Endothelial cell of umbilical vein (primary cell): ENCODE measurements around the gene DNAH6. TPM values are rescaled to one million over a fixed set of nuclear protein-coding genes. Genes with fewer than 3 reads are reported as not detected.

Experiments
- BruUV-seq: library from RNA; stranded (reverse); fragments of 400-500 nt; replicated peaks from 2 replicates; lab custom pipeline; 2021; lab: Mats Ljungman, UMichigan
- CTCF ChIA-PET: fragments of 300-600, 350-600 bp; sonication (Branson Sonifier 250); formaldehyde crosslinking; loops from one replicate; lab custom pipeline; 2021; ENCODE audit warnings: antibody characterized with exemption, inconsistent platforms; lab: Charles Lee
- POLR2A ChIA-PET: fragments of 300-600, 350-600 bp; sonication (Branson Sonifier 250); formaldehyde crosslinking; loops from one replicate; lab custom pipeline; 2021; ENCODE audit warnings: antibody characterized with exemption, inconsistent platforms; lab: Charles Lee
- DNase-seq: peaks from one replicate; pipeline ENCODE4 v3.0.0-alpha.2; 2011; ENCODE audit warnings: low read depth, low spot score
- FAIRE-seq: peaks from 2 replicates; lab custom pipeline; 2011; peaks lifted over from hg19 to GRCh38; lab: Jason Lieb, UNC
- H2AFZ ChIP-seq: 2 replicates; pipeline ENCODE4 v1.6.0; 2012; ENCODE audit warnings: low read depth, low read length, control low read depth, inconsistent platforms
- H3K27ac ChIP-seq: 2 replicates; pipeline ENCODE4 v1.5.1; 2011; ENCODE audit warnings: low read depth, mild to moderate bottlenecking, control low read depth, low read length, moderate library complexity; ENCODE audit not compliant: insufficient read depth
- H3K27me3 ChIP-seq, 2 experiments: 2 replicates each; pipeline versions ENCODE4 v1.6.0 to v1.6.1; 2011; ENCODE audit warnings: low read length in 2 of 2, mixed read lengths in 1 of 2; ENCODE audit not compliant: control insufficient read depth in 2 of 2, insufficient read depth in 2 of 2
- H3K36me3 ChIP-seq, 2 experiments: 2 replicates in 1 of 2; 3 replicates in 1 of 2; pipeline ENCODE4 v1.5.1; 2011; ENCODE audit warnings: low read length in 2 of 2, mild to moderate bottlenecking in 1 of 2, moderate library complexity in 1 of 2; ENCODE audit not compliant: control insufficient read depth in 2 of 2, insufficient read depth in 2 of 2; ENCODE audit errors: extremely low read depth in 1 of 2
- H3K4me1 ChIP-seq: 3 replicates; pipeline ENCODE4 v1.5.1; 2011; ENCODE audit warnings: mild to moderate bottlenecking, low read length; ENCODE audit not compliant: control insufficient read depth, insufficient read depth; ENCODE audit errors: extremely low read depth
- H3K4me2 ChIP-seq: 2 replicates; pipeline ENCODE4 v1.6.1; 2011; ENCODE audit warnings: low read length, control low read depth, mixed read lengths; ENCODE audit not compliant: insufficient read depth
- H3K4me3 ChIP-seq, 3 experiments: fragments of 200-600 bp in 1 of 3; sonication (generic), shearing (Covaris generic) in 1 of 3; replicated peaks in 1 of 3; 2 replicates each; pipeline ENCODE4 v1.5.1; 2011 to 2016; ENCODE audit warnings: control low read depth in 3 of 3, low read length in 3 of 3, mild to moderate bottlenecking in 2 of 3, inconsistent platforms in 1 of 3, low read depth in 1 of 3, moderate library complexity in 1 of 3; ENCODE audit not compliant: insufficient read depth in 1 of 3
- H3K79me2 ChIP-seq: 2 replicates; pipeline ENCODE4 v1.6.0; 2012; ENCODE audit warnings: low read length, inconsistent platforms; ENCODE audit not compliant: control insufficient read depth, insufficient read depth
- H3K9ac ChIP-seq: replicated peaks from 2 replicates; pipeline ENCODE3; 2011; ENCODE audit warnings: low read length, control low read depth; ENCODE audit not compliant: insufficient read depth; ENCODE audit errors: extremely low read depth
- H3K9me1 ChIP-seq: replicated peaks from 3 replicates; pipeline ENCODE4 v1.6.0; 2011; ENCODE audit warnings: mild to moderate bottlenecking, low read length; ENCODE audit not compliant: control insufficient read depth, insufficient read depth; ENCODE audit errors: extremely low read depth
- H3K9me3 ChIP-seq: replicated peaks from 2 replicates; pipeline ENCODE4 v1.5.1; 2012; ENCODE audit warnings: low read length, inconsistent platforms; ENCODE audit not compliant: control insufficient read depth, insufficient read depth
- H4K20me1 ChIP-seq: replicated peaks from 2 replicates; pipeline ENCODE3; 2011; ENCODE audit warnings: mild to moderate bottlenecking, low read length; ENCODE audit not compliant: control insufficient read depth, insufficient read depth; ENCODE audit errors: extremely low read depth
- CTCF ChIP-seq, 2 donors: IDR thresholded peaks; 1 replicate in 1 of 2; 2 replicates in 1 of 2; pipeline ENCODE4 v1.5.1; 2011; ENCODE audit warnings: low read length in 2 of 2, mild to moderate bottlenecking in 2 of 2, moderate library complexity in 2 of 2, control low read depth in 1 of 2, inconsistent platforms in 1 of 2, low read depth in 1 of 2; ENCODE audit not compliant: insufficient read depth in 1 of 2; ENCODE audit errors: extremely low read depth in 1 of 2
- EZH2 ChIP-seq: IDR thresholded peaks from 2 replicates; pipeline ENCODE4 v1.6.1; 2012; ENCODE audit warnings: borderline replicate concordance, low read depth, mild to moderate bottlenecking, moderate library complexity, low read length, inconsistent platforms; ENCODE audit not compliant: severe bottlenecking
- FOS ChIP-seq: IDR thresholded peaks from 2 replicates; pipeline ENCODE4 v1.6.1; 2011; ENCODE audit warnings: mild to moderate bottlenecking, low read length, moderate library complexity, borderline replicate concordance; ENCODE audit not compliant: insufficient read depth
- GATA2 ChIP-seq: IDR thresholded peaks from 2 replicates; pipeline ENCODE4 v1.7.0; 2011; ENCODE audit warnings: low read depth, mild to moderate bottlenecking, moderate library complexity, mixed read lengths, low read length; ENCODE audit not compliant: insufficient read length, insufficient read depth
- JUN ChIP-seq: IDR thresholded peaks from 2 replicates; pipeline ENCODE4 v1.6.1; 2011; ENCODE audit warnings: borderline replicate concordance, low read depth; ENCODE audit not compliant: insufficient read length, insufficient read depth
- MAX ChIP-seq: IDR thresholded peaks from 2 replicates; pipeline ENCODE4 v1.6.1; 2011; ENCODE audit not compliant: insufficient read depth, insufficient read length
- MYC ChIP-seq: IDR thresholded peaks from one replicate; pipeline ENCODE4 v1.6.1; 2011; ENCODE audit warnings: mild to moderate bottlenecking, low read depth, low read length
- POLR2A ChIP-seq: IDR thresholded peaks from 2 replicates; pipeline ENCODE4 v1.6.1; 2012; ENCODE audit warnings: low read depth, mild to moderate bottlenecking, control low read depth, low read length
- POLR2AphosphoS5 ChIP-seq: IDR thresholded peaks from 2 replicates; pipeline ENCODE4 v1.6.1; 2012; ENCODE audit warnings: low read depth, mild to moderate bottlenecking, control low read depth, low read length, moderate library complexity; ENCODE audit not compliant: insufficient read depth
- dilution Hi-C: fragments of 300-500 bp; cut with MboI; formaldehyde crosslinking; loops from one replicate; pipeline ENCODE4 v1.15.0; 2019; ENCODE audit warnings: low sequenced_read_pairs; ENCODE audit not compliant: extremely low pct_ligation_motif_present
- intact Hi-C: fragments of 100-400 bp; cut with micrococcal nuclease; formaldehyde crosslinking; loops from one replicate; pipeline ENCODE4 v1.10.0; 2022
- polyA plus RNA-seq, 4 experiments: library from polyadenylated mRNA; depleted of rRNA in 3 of 4; stranded (reverse) in 3 of 4; unstranded in 1 of 4; fragments of >200 nt; gene quantifications; 2 replicates each; pipeline versions ENCODE4 v1.2.1 to v1.2.3, GENCODE V29; 2011 to 2012; ENCODE audit warnings: missing spikeins in 1 of 4
- total RNA-seq: library from RNA; stranded (reverse); gene quantifications from 2 replicates; pipeline ENCODE4 v1.2.3, GENCODE V29; 2021

DNAH6 gene
- total and polyA plus RNA-seq, 2 donors (not counting 3 experiments of a cell fraction or from before 2014, with no cell fraction given): 0.24 TPM; not detected in 1

- ChIA-PET CTCF (interaction anchor here (1.3 to 1.5 kb wide), 2 partner anchors 23 to 524 kb away, joined by 4 read pairs; no protein-coding TSS in a partner anchor), POLR2A (no interaction called here)
- dilution Hi-C loops (no loop called here), intact Hi-C loops (loop anchor here (10.0 kb wide), 1 partner anchor 803 kb away; no protein-coding TSS in a partner anchor)
- H3K9ac ChIP-seq: no peak overlapping the region
- DNase-seq: no peak
- no peak overlapping the region for H3K4me3 ChIP-seq
- no peak overlapping the region for H3K27ac ChIP-seq
- no peak for TF ChIP-seq POLR2AphosphoS5
- TF ChIP-seq CTCF (IDR thresholded peaks at IDR 0.05; ENCODE audit: extremely low read depth in 1 of 2, insufficient read depth in 1 of 2, low read depth in 1 of 2, low read length in 2 of 2): no peak
- TF ChIP-seq JUN: no peak
- no peak for TF ChIP-seq GATA2
- TF ChIP-seq MAX: no peak
- no peak for TF ChIP-seq POLR2A
- TF ChIP-seq FOS: no peak
- no peak for TF ChIP-seq MYC
- no peak for TF ChIP-seq EZH2
- H3K79me2 ChIP-seq: no peaks in the 10 kb centered on the region
- no peak overlapping the region for H3K4me2 ChIP-seq
- no peak for FAIRE-seq
- H3K4me1 ChIP-seq: peaks cover 21% of the 10 kb centered on the region
- H3K36me3 ChIP-seq: no peaks in the 10 kb centered on the region
- no peaks in the 10 kb centered on the region for H3K9me3 ChIP-seq
- H2AFZ ChIP-seq: no peak overlapping the region
- no peaks in the 10 kb centered on the region for H3K9me1 ChIP-seq
- no TSS peak for BruUV-seq
- H4K20me1 ChIP-seq: no peaks in the 10 kb centered on the region
- no peaks in the 10 kb centered on the region for H3K27me3 ChIP-seq
These were observed 24.6 kb upstream of the DNAH6 start for GRCh38 chr2:84491741-84492140.
